Brain microvascular endothelial cell (primary cell): ENCODE data around the gene CD300E.
"Not testable (repeated sequence)": the region's sequence is repeated elsewhere in the genome, so short reads cannot be mapped to it uniquely, and the experiment has no call there.

Experiments
- DNase-seq: peaks from one replicate; pipeline ENCODE4 v3.0.0-alpha.2; 2020
- H3K27ac ChIP-seq: fragments of 250-450 bp; sonication (Bioruptor Pico); 2 replicates; pipeline ENCODE4 v1.5.1; 2020; ENCODE audit warnings: mild to moderate bottlenecking, moderate library complexity
- H3K27me3 ChIP-seq: fragments of 250-450 bp; sonication (Bioruptor Pico); replicated peaks from 2 replicates; pipeline ENCODE4 v1.5.1; 2020; ENCODE audit warnings: mild to moderate bottlenecking
- H3K36me3 ChIP-seq: fragments of 250-450 bp; sonication (Bioruptor Pico); replicated peaks from 2 replicates; pipeline ENCODE4 v1.5.1; 2020; ENCODE audit warnings: mild to moderate bottlenecking
- H3K4me3 ChIP-seq: 2 replicates; pipeline ENCODE4 v1.5.1; 2011; ENCODE audit warnings: low read depth, mild to moderate bottlenecking, control low read depth, low read length, moderate library complexity
- CTCF ChIP-seq: IDR thresholded peaks from 2 replicates; pipeline ENCODE4 v1.5.1; 2011; ENCODE audit warnings: low read depth, mild to moderate bottlenecking, moderate library complexity, low read length, control low read depth, inconsistent platforms; ENCODE audit errors: missing control alignments
- in situ Hi-C: cut with HindIII; loops from 2 replicates; pipeline ENCODE4 v1.10.0; 2017; ENCODE audit warnings: low sequenced_read_pairs, low pct_ligation_motif_present

The CD300E gene

GRCh38 chr17:74633326-74633725 is 9.8 kb upstream of the CD300E start:
- no peak overlapping the region for H3K4me3 ChIP-seq
- TF ChIP-seq CTCF, result no peak
- no peak overlapping the region for H3K27ac ChIP-seq
- in situ Hi-C loops, result no loop called here
- H3K27me3 ChIP-seq, result no peaks in the 10 kb centered on the region
- no peak for DNase-seq
- H3K36me3 ChIP-seq, result no peaks in the 10 kb centered on the region

- in situ Hi-C loops, result no loop called here
- H3K27ac ChIP-seq, result no peak overlapping the region
- DNase-seq, result no peak
- H3K27me3 ChIP-seq, result no peaks in the 10 kb centered on the region
- no peak for TF ChIP-seq CTCF
- H3K36me3 ChIP-seq, result no peaks in the 10 kb centered on the region
- no peak overlapping the region for H3K4me3 ChIP-seq
These were observed 9.1 kb upstream of the CD300E start for GRCh38 chr17:74632617-74633016.

- Histone ChIP-seq H3K27ac (no peak overlapping the region), H3K27me3 (no peaks in the 10 kb centered on the region), H3K36me3 (no peaks in the 10 kb centered on the region), H3K4me3 (no peak overlapping the region)
- DNase-seq, result no peak
- in situ Hi-C loops, result no loop called here
- TF ChIP-seq CTCF, result no peak
These were observed 8.2 kb upstream of the CD300E start for GRCh38 chr17:74631468-74632450.

DNA sequence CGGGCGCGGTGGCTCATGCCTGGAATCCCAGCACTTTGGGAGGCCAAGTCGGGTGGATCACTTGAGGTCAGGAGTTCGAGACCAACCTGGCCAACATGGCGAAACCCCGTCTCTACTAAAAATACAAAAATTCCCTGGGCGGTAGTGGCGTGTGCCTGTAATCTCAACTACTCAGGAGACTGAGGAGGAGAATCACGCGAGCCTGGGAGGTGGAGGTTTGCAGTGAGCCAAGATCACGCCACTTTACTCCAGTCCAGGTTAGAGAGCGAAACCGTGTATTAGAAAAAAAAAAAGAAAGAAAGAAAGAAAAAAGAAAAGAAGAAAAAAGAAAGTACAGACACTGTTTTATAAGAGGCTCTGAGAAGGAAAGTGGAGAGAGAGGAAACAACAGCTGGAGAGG is 6.7 kb upstream of the CD300E start:
- DNase-seq, in situ Hi-C loops, H3K27ac ChIP-seq, H3K27me3 ChIP-seq, H3K4me3 ChIP-seq, H3K36me3 ChIP-seq: not testable (repeated sequence)

DNA sequence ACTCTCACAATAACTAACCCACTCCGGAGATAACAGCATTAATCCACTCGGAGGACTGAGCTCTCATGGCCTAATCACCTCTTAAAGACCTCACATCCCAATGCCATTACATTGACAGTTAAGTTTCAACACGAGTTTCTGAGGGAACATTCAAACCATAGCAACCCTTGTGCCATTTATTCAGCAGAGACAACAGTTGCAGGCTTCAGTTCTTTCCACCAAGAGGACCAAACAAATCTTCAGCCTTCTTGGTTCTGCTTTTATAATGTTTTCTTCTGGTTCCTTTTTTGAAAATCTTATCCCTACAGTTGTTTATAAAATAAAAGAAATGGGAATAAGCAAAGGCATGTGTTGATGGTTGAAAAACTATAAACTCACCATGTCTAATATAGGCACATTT is 2.1 kb upstream of the CD300E start:
- Histone ChIP-seq H3K36me3 (no peaks in the 10 kb centered on the region), H3K27me3 (no peaks in the 10 kb centered on the region), H3K4me3 (no peak overlapping the region), H3K27ac (no peak overlapping the region)
- in situ Hi-C loops, result no loop called here
- no peak for DNase-seq
- no peak for TF ChIP-seq CTCF

- no peaks in the 10 kb centered on the region for H3K36me3 ChIP-seq
- in situ Hi-C loops, result no loop called here
- DNase-seq, result no peak
- no peak overlapping the region for H3K4me3 ChIP-seq
- no peak overlapping the region for H3K27ac ChIP-seq
- no peaks in the 10 kb centered on the region for H3K27me3 ChIP-seq
- TF ChIP-seq CTCF, result no peak
These were observed 593 bp upstream of the CD300E start for GRCh38 chr17:74624131-74624530.
